Activated CD4-positive, alpha-beta T cell treated with anti-CD3 and anti-CD28 coated beads, Interleukin-2, amount 50 U/mL, for 16 hours (primary cell): Measurements from ENCODE around the gene USP32.
A peak's percentile ranks its signal among the peaks of the same experiment; 100 is the strongest.

Experiments used
- DNase-seq: peaks from one replicate; pipeline ENCODE4 v3.0.0-alpha.2; 2020

Gene USP32

DNA sequence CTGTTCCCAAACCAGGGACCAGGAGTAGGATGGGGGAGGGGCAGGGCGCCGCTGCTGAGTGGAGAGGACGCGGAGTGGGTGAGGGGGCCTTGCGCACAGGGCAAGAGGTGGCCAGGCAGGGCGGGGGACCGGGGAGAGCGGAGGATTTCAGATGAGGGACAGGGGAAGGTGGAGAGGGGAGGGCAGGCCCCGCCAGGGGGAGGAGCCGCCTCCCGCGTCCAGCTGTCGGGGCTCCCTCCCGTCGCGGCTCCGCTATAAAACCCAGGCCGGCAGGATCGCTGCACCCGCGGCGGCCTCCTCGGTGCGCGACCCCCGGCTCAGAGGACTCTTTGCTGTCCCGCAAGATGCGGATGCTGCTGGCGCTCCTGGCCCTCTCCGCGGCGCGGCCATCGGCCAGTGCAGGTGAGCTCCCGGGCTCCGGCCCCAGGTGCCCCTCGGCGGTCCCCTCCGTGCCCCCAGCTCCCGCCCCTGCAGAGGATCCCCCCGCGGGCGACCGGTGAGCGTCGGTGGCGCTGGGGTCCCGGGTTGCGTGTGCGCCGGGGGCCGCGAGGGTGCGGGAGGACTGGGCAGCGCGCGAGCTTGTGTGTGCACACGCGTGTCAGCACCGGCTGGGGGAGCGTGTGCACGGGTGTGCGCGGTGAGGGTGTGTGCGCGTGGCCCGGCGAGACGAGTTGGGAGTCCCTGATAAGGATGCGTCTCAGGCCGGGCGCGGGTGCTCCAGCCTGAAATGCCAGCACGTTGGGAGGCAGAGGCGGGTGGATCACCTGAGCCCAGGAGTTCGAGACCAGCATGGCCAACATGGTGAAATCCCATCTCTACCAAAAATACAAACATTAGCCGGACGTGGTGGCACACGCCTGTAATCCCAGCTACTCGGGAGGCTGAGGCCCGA, 242.0 kb downstream of the USP32 start, which contains the start of gene CA4:
TSS of gene CA4 (plus strand) at position 283 of the 892 bp plus-strand sequence. CDS start at position 345, 62 bp downstream.
- no peak for DNase-seq

- no peak for DNase-seq
These were observed 243.6 kb downstream of the USP32 start for GRCh38 chr17:60148373-60148772.

GRCh38 chr17:60147553-60148223, 244.2 kb downstream of the USP32 start:
- DNase-seq = no peak

- DNase-seq = no peak
These were observed 245.7 kb downstream of the USP32 start for GRCh38 chr17:60146206-60146605.

DNA sequence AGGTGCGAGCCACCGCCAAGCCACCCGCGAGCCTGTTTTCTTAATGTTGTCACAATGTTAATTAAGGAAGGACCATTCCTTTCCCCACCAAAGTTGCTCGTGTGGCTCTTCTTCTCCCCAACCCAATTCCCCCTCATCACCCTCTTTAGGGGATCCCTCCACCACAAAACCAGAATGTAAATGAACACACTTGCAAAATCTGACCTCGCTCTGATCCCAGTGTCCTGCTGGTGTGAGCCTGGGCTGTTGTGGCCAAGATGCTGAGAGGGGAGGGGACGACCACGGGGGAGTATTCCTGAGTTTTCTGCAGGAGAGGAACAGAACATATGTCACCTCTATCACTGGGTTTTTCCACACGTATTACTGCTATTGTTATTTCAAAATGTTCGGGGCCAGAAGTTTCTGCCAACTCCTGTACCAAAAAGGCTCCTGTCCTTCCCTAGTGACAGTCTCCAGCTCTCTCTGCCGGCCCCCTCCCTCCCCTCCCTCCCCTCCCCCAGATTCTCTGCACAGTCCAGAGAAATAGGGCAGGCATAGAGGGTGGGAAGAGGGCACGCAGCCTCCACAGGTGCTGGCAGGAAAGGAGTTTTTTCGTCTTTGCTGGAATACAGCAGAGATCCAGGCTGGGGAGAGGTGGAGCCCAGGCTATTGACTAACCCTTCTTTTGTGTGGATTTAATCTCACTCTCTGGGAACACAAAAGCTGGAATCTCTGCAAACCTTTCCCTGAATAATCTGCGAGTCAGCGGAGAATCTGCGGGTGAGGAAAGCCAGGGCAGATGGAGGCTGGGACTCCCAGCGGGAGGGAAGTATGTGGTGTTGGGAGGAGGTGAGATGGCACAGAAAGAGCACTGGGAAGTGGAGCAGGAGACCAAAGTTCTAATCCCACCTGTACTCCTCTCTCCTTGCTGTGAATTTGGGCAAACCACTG, 246.7 kb downstream of the USP32 start:
- no peak for DNase-seq

- peak; percentile 87 for DNase-seq
These were observed 248.9 kb downstream of the USP32 start for GRCh38 chr17:60142872-60143499.

DNA sequence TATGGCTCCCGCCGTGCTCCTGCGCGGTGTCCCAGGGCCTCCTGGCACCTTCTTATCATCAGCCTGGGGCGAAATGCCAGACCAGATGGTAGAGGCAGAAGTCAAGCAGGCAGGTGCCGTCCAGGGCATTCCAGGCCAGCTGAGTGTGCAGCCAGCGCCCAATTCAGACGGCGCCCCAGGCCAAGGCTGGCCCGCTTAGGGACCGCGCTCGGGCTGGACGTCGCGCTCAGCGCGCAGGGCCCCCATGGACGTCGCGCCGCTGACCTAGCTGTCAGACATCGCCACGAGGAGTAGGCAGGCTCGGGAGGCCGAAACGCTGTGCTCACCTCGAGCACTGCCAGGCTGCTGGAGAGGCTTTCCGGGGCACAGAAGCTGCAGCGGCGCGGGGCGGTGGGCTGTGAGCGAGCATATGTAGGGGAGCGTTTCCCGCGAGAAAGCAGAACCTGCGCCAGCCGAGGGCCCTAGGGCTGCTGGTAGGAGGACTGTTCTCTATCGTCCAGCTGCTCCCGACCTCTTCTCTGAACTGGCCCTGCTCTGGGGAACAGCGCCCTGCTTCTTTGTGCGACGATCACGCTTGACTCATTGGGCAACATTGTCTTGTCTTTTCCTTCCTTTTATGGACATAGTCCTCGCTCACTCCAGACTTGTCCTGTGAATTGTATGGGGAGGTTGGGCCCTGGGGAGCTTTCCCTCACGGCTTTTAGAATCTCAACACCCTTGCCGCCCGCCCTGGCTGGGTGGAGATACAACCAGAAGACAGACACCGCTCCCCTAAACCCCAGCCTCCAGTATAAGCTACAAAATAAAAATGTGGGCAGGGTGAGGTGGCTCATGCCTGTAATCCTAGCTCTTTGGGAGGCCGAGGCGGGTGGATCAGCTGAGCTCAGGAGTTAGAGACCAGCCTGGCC, 250.6 kb downstream of the USP32 start:
- DNase-seq = no peak

- peak; percentile 49 for DNase-seq
These were observed 252.3 kb downstream of the USP32 start for GRCh38 chr17:60139438-60140285.

GRCh38 chr17:60138769-60139437, 253.0 kb downstream of the USP32 start:
- no peak for DNase-seq

GRCh38 chr17:60137731-60138130, 254.2 kb downstream of the USP32 start:
- DNase-seq = no peak

DNA sequence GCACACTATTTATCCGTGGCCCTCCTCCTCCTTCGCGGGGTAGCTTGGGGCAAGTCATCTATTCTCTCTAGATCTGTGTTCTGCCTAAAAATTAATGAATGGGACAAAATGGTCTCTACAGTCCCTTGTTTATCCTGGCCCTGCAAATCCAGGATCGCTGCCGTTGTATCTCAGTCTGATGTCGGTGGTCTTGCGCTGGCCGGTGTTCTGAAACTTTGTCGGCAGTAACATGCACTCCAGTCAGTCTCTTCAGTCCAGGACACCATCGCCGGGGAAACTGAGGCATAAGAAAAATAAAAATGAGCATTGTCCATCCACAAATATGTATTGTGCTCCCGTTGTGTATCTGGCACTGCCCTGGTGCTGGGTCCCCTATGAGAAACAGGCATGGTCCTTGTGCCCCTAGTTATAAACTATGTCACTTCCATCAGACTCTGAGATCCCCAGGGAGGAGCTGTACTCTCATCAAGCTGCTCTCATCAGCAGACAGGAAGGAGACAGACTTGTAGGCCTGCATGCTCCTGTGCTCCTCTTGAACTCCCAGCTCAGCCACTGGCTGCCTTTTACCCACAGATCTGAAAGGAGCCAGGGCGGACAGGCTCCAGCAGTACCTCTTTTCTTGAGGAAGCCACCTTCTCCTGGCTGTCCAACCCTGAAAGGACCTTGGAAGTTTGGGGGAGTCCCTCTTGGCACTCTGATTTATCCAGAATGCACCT, 255.8 kb downstream of the USP32 start:
- no peak for DNase-seq

- peak; percentile 92 for DNase-seq
These were observed 256.6 kb downstream of the USP32 start for GRCh38 chr17:60135151-60135950.

DNA sequence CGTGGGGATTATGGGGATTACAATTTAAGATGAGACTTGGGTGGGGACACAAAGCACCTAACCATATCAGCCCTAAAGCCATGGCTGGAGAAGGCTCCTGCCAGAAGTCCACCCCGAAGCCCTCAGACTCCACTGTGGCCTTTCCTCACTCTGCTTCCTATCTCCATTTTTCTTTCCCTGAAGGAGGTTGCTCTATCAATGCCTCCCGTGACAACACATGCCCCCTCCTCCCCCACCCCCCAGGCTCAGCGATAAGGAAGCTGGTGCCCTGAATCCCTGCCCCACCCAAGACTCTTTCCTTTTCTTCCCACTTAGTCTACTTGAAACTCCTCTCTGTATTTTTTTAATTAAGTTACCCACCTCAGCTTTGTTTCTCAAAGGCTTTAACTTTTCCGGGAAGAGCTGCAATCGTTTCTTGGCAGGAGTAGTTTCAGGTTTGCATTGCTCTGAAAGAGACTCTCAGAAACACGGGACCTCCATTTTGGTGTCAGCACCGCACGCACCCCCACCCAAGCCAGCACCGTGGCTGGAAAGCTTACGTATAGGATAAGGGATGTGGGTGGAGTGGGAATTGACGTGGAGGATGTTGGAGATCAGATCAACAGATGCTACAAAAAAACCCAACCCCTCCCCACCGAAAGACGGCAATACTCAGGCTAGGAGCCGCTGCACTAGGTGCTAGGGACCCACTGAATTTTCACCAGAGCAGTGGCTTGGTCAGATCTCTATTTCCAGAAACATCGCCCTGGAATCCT, 257.4 kb downstream of the USP32 start:
- peak; percentile 30 for DNase-seq

DNA sequence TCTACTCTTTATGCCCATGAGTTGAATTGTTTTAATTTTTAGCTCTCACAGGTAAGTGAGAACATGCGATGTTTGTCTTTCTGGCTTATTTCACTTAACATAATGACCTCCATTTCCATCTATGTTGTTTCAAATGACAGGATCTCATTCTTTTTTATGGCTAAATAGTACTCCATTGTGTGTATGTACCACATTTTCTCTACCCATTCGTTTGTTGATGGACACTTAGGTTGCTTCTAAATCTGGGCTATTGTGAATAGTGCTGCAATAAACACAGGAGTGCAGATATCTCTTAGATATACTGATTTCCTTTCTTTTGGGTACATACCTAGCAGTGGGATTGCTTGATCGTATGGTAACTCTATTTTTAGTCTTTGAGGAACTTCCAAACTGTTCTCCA, 261.5 kb downstream of the USP32 start:
- DNase-seq = no peak

DNA sequence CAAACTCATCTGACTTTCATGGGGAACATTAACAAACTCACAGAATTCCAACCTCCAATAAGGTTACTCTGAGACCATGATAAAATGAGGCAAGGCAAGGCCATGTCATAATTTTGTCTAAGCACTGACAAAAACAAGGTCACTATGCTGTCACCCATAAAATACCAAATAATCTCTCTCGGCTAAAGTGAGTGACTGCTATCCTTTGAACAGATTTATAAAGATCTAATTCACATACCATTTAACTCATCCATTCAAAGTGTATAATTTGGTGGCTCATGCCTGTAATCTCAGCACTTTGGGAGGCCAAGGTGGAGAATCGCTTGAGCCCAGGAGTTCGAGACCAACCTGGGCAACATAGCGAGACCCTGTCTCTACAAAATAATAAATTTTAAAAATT, 262.8 kb downstream of the USP32 start:
- no peak for DNase-seq
